GM12878 (cell line): ENCODE results near the gene MMP12. TPM values are rescaled to one million over a fixed set of nuclear protein-coding genes. Genes with fewer than 3 reads are reported as not detected.

Experiments
- ATAC-seq: fragments of 200-7000 bp; cut with Tn5 transposase; 3 replicates; pipeline ENCODE4 v1.9.1; 2020; ENCODE audit warnings: mild to moderate bottlenecking, moderate library complexity
- BruUV-seq: library from RNA; stranded (reverse); fragments of 400-500 nt; replicated peaks from 2 replicates; lab custom pipeline; 2021; lab: Mats Ljungman, UMichigan
- CTCF ChIA-PET: fragments of 300-600 bp; sonication (Branson Sonifier 250); formaldehyde crosslinking; extraction: SDS; loops from one replicate; lab custom pipeline; 2021; ENCODE audit warnings: inconsistent platforms; lab: Yijun Ruan, JAX
- POLR2A ChIA-PET: fragments of 350-600 bp; formaldehyde crosslinking; extraction: SDS; loops from one replicate; lab custom pipeline; 2021; ENCODE audit warnings: inconsistent platforms; lab: Charles Lee
- RAD21 ChIA-PET: fragments of 300-600 bp; sonication (Branson Sonifier 250); formaldehyde crosslinking; loops from one replicate; lab custom pipeline; 2023; ENCODE audit warnings: antibody characterized with exemption; ENCODE audit not compliant: unreplicated experiment; lab: Charles Lee
- SMC1A ChIA-PET: fragments of 300-600 bp; sonication (Branson Sonifier 250); formaldehyde crosslinking; loops from one replicate; lab custom pipeline; 2023; ENCODE audit not compliant: unreplicated experiment, uncharacterized antibody; lab: Charles Lee
- DNase-seq: peaks from one replicate; pipeline ENCODE4 v3.0.0-alpha.2; 2011; ENCODE audit warnings: low read depth, low spot score
- FAIRE-seq: peaks from 3 replicates; lab custom pipeline; 2011; peaks lifted over from hg19 to GRCh38; lab: Jason Lieb, UNC
- H2AFZ ChIP-seq: 2 replicates; pipeline ENCODE4 v1.6.0; 2011; ENCODE audit warnings: low read depth, low read length, control low read depth; ENCODE audit not compliant: control insufficient read depth
- H3K27ac ChIP-seq: 2 replicates; pipeline ENCODE4 v1.5.1; 2011; ENCODE audit warnings: control low read depth; ENCODE audit not compliant: control insufficient read depth, insufficient read depth
- H3K27me3 ChIP-seq, 2 experiments: replicated peaks in 1 of 2; 2 replicates each; pipeline versions ENCODE4 v1.6.0 to v1.6.1; 2011; ENCODE audit warnings: low read length in 1 of 2; ENCODE audit not compliant: control insufficient read depth in 2 of 2, insufficient read depth in 2 of 2
- H3K36me3 ChIP-seq, 2 experiments: 2 replicates each; pipeline ENCODE4 v1.5.1; 2011; ENCODE audit warnings: low read length in 1 of 2; ENCODE audit not compliant: control insufficient read depth in 2 of 2, insufficient read depth in 2 of 2
- H3K4me1 ChIP-seq: 2 replicates; pipeline ENCODE4 v1.6.1; 2011; ENCODE audit warnings: mild to moderate bottlenecking, low read length, moderate library complexity, mixed read lengths; ENCODE audit not compliant: control insufficient read depth, insufficient read depth
- H3K4me2 ChIP-seq: 2 replicates; pipeline ENCODE4 v1.6.0; 2011; ENCODE audit warnings: control low read depth; ENCODE audit not compliant: control insufficient read depth, insufficient read depth
- H3K4me3 ChIP-seq: fragments of 200-600 bp; sonication (generic); 2 replicates; pipeline ENCODE4 v1.5.1; 2016
- H3K79me2 ChIP-seq: 2 replicates; pipeline ENCODE4 v1.6.0; 2011; ENCODE audit warnings: low read length; ENCODE audit not compliant: control insufficient read depth, insufficient read depth
- H3K9ac ChIP-seq: 2 replicates; pipeline ENCODE4 v1.8.0; 2011; ENCODE audit warnings: low read length, control low read depth, mixed read lengths; ENCODE audit not compliant: control insufficient read depth, insufficient read depth
- H3K9me3 ChIP-seq: replicated peaks from 3 replicates; pipeline ENCODE4 v1.5.1; 2011; ENCODE audit warnings: mild to moderate bottlenecking, low read length; ENCODE audit not compliant: control insufficient read depth, insufficient read depth
- H4K20me1 ChIP-seq: 2 replicates; pipeline ENCODE4 v1.6.0; 2011; ENCODE audit not compliant: control insufficient read depth, insufficient read depth
- ASH2L ChIP-seq: fragments of 300-600, 200-600 bp; sonication (generic); IDR thresholded peaks from 2 replicates; pipeline ENCODE4 v1.6.1; 2017; ENCODE audit warnings: low read depth, mild to moderate bottlenecking, borderline replicate concordance
- BHLHE40 ChIP-seq, 2 experiments: fragments of 450-650 bp in 1 of 2; IDR thresholded peaks; 2 replicates each; pipeline ENCODE4 v1.6.1; 2011 to 2017; ENCODE audit warnings: low read depth in 2 of 2, borderline replicate concordance in 1 of 2, improper control_type of control experiment in 1 of 2, low read length in 1 of 2, mild to moderate bottlenecking in 1 of 2
- CHD4 ChIP-seq: fragments of 200-600 bp; sonication (generic); IDR thresholded peaks from 2 replicates; pipeline ENCODE4 v1.6.1; 2016; ENCODE audit warnings: mild to moderate bottlenecking
- CREB1 ChIP-seq: IDR thresholded peaks from 2 replicates; pipeline ENCODE4 v1.6.1; 2012; ENCODE audit warnings: low read depth, mild to moderate bottlenecking, inconsistent platforms
- JUND ChIP-seq: IDR thresholded peaks from 2 replicates; pipeline ENCODE4 v1.6.1; 2012; ENCODE audit warnings: low read depth, mild to moderate bottlenecking, low read length, improper control_type of control experiment, moderate library complexity
- MXI1 ChIP-seq: fragments of 150-350 bp; IDR thresholded peaks from 2 replicates; pipeline ENCODE4 v1.6.1; 2011; ENCODE audit warnings: low read depth, mild to moderate bottlenecking, inconsistent platforms, low read length, improper control_type of control experiment
- NFYB ChIP-seq: IDR thresholded peaks from 2 replicates; pipeline ENCODE4 v1.6.1; 2011; ENCODE audit warnings: low read depth, mild to moderate bottlenecking, low read length, improper control_type of control experiment, moderate library complexity; ENCODE audit not compliant: insufficient read depth
- PBX3 ChIP-seq: IDR thresholded peaks from 2 replicates; pipeline ENCODE4 v1.6.1; 2011; ENCODE audit warnings: mild to moderate bottlenecking, low read depth, low read length, moderate library complexity; ENCODE audit not compliant: insufficient replicate concordance
- PKNOX1 ChIP-seq: fragments of 450-650 bp; IDR thresholded peaks from 2 replicates; pipeline ENCODE4 v1.6.1; 2016; ENCODE audit warnings: mild to moderate bottlenecking
- RUNX3 ChIP-seq: IDR thresholded peaks from 2 replicates; pipeline ENCODE4 v1.6.1; 2012; ENCODE audit warnings: low read length, inconsistent platforms
- SREBF1 ChIP-seq: IDR thresholded peaks from 2 replicates; pipeline ENCODE4 v1.6.1; 2012; ENCODE audit warnings: mild to moderate bottlenecking, low read length
- SUPT20H ChIP-seq: IDR thresholded peaks from 2 replicates; pipeline ENCODE4 v1.6.1; 2011; ENCODE audit warnings: low read depth, mild to moderate bottlenecking, low read length, moderate library complexity, borderline replicate concordance; ENCODE audit not compliant: control insufficient read depth
- ZNF622 ChIP-seq: fragments of 450-650 bp; IDR thresholded peaks from 2 replicates; pipeline ENCODE4 v1.6.1; 2017; ENCODE audit warnings: mild to moderate bottlenecking, inconsistent platforms
- ZNF687 ChIP-seq: fragments of 450-650 bp; IDR thresholded peaks from 2 replicates; pipeline ENCODE4 v1.6.1; 2017; ENCODE audit warnings: mild to moderate bottlenecking, moderate library complexity
- WGBS: methylation state at CpG from one replicate; pipeline ENCODE4 v1.1.6; 2016; ENCODE audit warnings: low lambda C conversion rate; ENCODE audit not compliant: insufficient replicate concordance, insufficient coverage; ENCODE audit errors: missing lambda C conversion rate; 5-methylcytosine and 5-hydroxymethylcytosine counted together
- in situ Hi-C: fragments of 300-500 bp; cut with MboI; formaldehyde crosslinking; loops from 9 replicates; pipeline ENCODE4 v1.14.3; 2018; ENCODE audit warnings: mixed read lengths
- intact Hi-C: fragments of 100-400 bp; cut with micrococcal nuclease; formaldehyde crosslinking; loops from one replicate; pipeline ENCODE4 v1.14.2; 2022; ENCODE audit not compliant: unreplicated experiment
- polyA plus RNA-seq, 11 experiments: library from polyadenylated mRNA; depleted of rRNA in 4 of 11; unstranded in 6 of 11; stranded (reverse) in 5 of 11; fragments of >200 nt; fragmentation: Nextera tagmentation in 4 of 11; fragmentation: Illumina TruSeq in 1 of 11; extraction: Ambion mirVana in 4 of 11; extraction: Trizol in 1 of 11; gene quantifications; 1 replicate in 1 of 11; 2 replicates in 10 of 11; pipeline versions ENCODE4 v1.2.1 to v1.2.3, GENCODE V29; 2011 to 2016; ENCODE audit warnings: inconsistent platforms in 2 of 11, missing spikeins in 2 of 11, low read depth in 1 of 11
- total RNA-seq, 4 experiments: library from RNA; depleted of rRNA in 3 of 4; stranded (reverse); fragments of >200 nt in 3 of 4; fragmentation: Illumina TruSeq in 1 of 4; extraction: Trizol in 1 of 4; gene quantifications; 2 replicates each; pipeline versions ENCODE4 v1.2.1 to v1.2.3, GENCODE V29; 2013 to 2021

Gene MMP12
- total and polyA plus RNA-seq, 10 of the 15 experiments (the other 5 are each of a cell fraction or from before 2014, with no cell fraction given), result 0.14 TPM; not detected in 9

- TF ChIP-seq PKNOX1 (no peak), SUPT20H (no peak)
- TF ChIP-seq, all 136 proteins: peak for 0
Measured at GRCh38 chr11:102921587-102922220, 46.9 kb upstream of the MMP12 start (continued).

GRCh38 chr11:102920118-102920684 is 45.4 kb upstream of the MMP12 start:
- Histone ChIP-seq H3K9me3 (no peaks in the 10 kb centered on the region), H3K9ac (no peak overlapping the region), H3K4me2 (0 out of 2 replicates have a peak overlapping the region, but pooled peaks have one; percentile 33), H3K27ac (no peak overlapping the region), H3K36me3 (no peaks in the 10 kb centered on the region), H3K4me1 (no peaks in the 10 kb centered on the region; the same call in none of the 2 replicates), H3K4me3 (no peak overlapping the region), H3K79me2 (no peaks in the 10 kb centered on the region), H2AFZ (no peak overlapping the region), H3K27me3 (peaks cover 0 to 3% of the 10 kb centered on the region in 2 experiments; a peak in 1 of 4 replicates), H4K20me1 (no peaks in the 10 kb centered on the region)
- ChIA-PET POLR2A (interaction anchor here (0.6 to 5.7 kb wide), 7 partner anchors 11 to 367 kb away, joined by 3 to 71 read pairs (median 4); no protein-coding TSS in a partner anchor), SMC1A (interaction anchor here (0.8 to 5.8 kb wide), 13 partner anchors 9 to 133 kb away, joined by 3 to 177 read pairs (median 4); no protein-coding TSS in a partner anchor), RAD21 (interaction anchor here (0.7 to 6.1 kb wide), 11 partner anchors 9 to 313 kb away, joined by 3 to 140 read pairs (median 3); no protein-coding TSS in a partner anchor), CTCF (interaction anchor here (0.8 to 5.5 kb wide), 6 partner anchors 9 to 126 kb away, joined by 3 to 53 read pairs (median 26); no protein-coding TSS in a partner anchor)
- no TSS peak for BruUV-seq
- ATAC-seq (peak; percentile 87), FAIRE-seq (no peak), DNase-seq (peak; percentile 71)
- under 1% methylated on average over 13 of the region's 13 CpGs for WGBS
- in situ Hi-C loops, result no loop called here
- intact Hi-C loops, result no loop called here
- no peak for TF ChIP-seq CREB1
- TF ChIP-seq ZNF687, result peak; percentile 69
- peak; percentile 25; the same call in 1 of the 2 replicates for TF ChIP-seq RUNX3
- no peak for TF ChIP-seq JUND
- no peak for TF ChIP-seq PBX3
- TF ChIP-seq BHLHE40 (IDR thresholded peaks at IDR 0.05; ENCODE audit: borderline replicate concordance in 1 of 2, low read depth in 2 of 2, low read length in 1 of 2), result peak; percentile 34 to 62; a peak in 1 of 4 replicates
- TF ChIP-seq ASH2L, result no peak
- no peak for TF ChIP-seq CHD4
- TF ChIP-seq SREBF1, result no peak
- no peak for TF ChIP-seq ZNF622
- TF ChIP-seq MXI1, result no peak
- TF ChIP-seq NFYB, result no peak
